Neuronal stem cell (in vitro differentiated cells): ENCODE results near the gene C6orf141. TPM values are rescaled to one million over a fixed set of nuclear protein-coding genes. Genes with fewer than 3 reads are reported as not detected.

Experiments
- DNase-seq: peaks from one replicate; pipeline ENCODE4 v3.0.0-alpha.2; 2013; ENCODE audit warnings: low spot score
- H2AFZ ChIP-seq: one replicate; pipeline ENCODE4 v1.6.1; 2013; ENCODE audit warnings: mild to moderate bottlenecking, low read length, inconsistent platforms
- H2AK5ac ChIP-seq: 2 replicates; pipeline ENCODE4 v1.6.1; 2013; ENCODE audit warnings: low read depth, mild to moderate bottlenecking, inconsistent platforms, low read length, moderate library complexity, mixed read lengths
- H2BK120ac ChIP-seq: 2 replicates; pipeline ENCODE4 v1.6.1; 2013; ENCODE audit warnings: low read depth, mild to moderate bottlenecking, inconsistent platforms, low read length, moderate library complexity, mixed read lengths
- H2BK12ac ChIP-seq: one replicate; pipeline ENCODE4 v1.6.1; 2013; ENCODE audit warnings: low read length, inconsistent platforms
- H2BK15ac ChIP-seq: 2 replicates; pipeline ENCODE4 v1.6.1; 2013; ENCODE audit warnings: mild to moderate bottlenecking, low read length, inconsistent platforms, mixed read lengths
- H2BK5ac ChIP-seq: one replicate; pipeline ENCODE4 v1.6.1; 2013; ENCODE audit warnings: inconsistent platforms, mild to moderate bottlenecking, low read length, moderate library complexity
- H3K14ac ChIP-seq: one replicate; pipeline ENCODE4 v1.6.1; 2013; ENCODE audit warnings: low read length, inconsistent platforms
- H3K18ac ChIP-seq: 2 replicates; pipeline ENCODE4 v1.6.1; 2013; ENCODE audit warnings: low read length, inconsistent platforms
- H3K23ac ChIP-seq: 2 replicates; pipeline ENCODE4 v1.6.1; 2013; ENCODE audit warnings: low read depth, mild to moderate bottlenecking, mixed read lengths, low read length, inconsistent platforms; ENCODE audit not compliant: poor library complexity
- H3K27ac ChIP-seq: replicated peaks from 3 replicates; pipeline ENCODE4 v1.5.1; 2013; ENCODE audit warnings: low read length, inconsistent platforms
- H3K27me3 ChIP-seq, 3 experiments: 2 replicates each; pipeline ENCODE4 v1.6.1; 2013; ENCODE audit warnings: low read length in 3 of 3, mild to moderate bottlenecking in 2 of 3, inconsistent platforms in 1 of 3, low read depth in 1 of 3, mixed read lengths in 1 of 3, moderate library complexity in 1 of 3; ENCODE audit not compliant: control insufficient read depth in 3 of 3, insufficient read depth in 3 of 3
- H3K36me3 ChIP-seq, 2 donors: replicated peaks in 1 of 2; 2 replicates each; pipeline ENCODE4 v1.6.1; 2013; ENCODE audit warnings: low read length in 2 of 2; ENCODE audit not compliant: control insufficient read depth in 2 of 2, insufficient read depth in 2 of 2
- H3K4ac ChIP-seq: 2 replicates; pipeline ENCODE4 v1.6.1; 2013; ENCODE audit warnings: inconsistent platforms, mild to moderate bottlenecking, low read length, moderate library complexity
- H3K4me1 ChIP-seq, 2 donors: 1 replicate in 1 of 2; 2 replicates in 1 of 2; pipeline ENCODE4 v1.6.1; 2013; ENCODE audit warnings: low read length in 2 of 2, low read depth in 1 of 2; ENCODE audit not compliant: control insufficient read depth in 2 of 2, insufficient read depth in 1 of 2
- H3K4me2 ChIP-seq: one replicate; pipeline ENCODE4 v1.6.1; 2013; ENCODE audit warnings: mild to moderate bottlenecking, low read length, inconsistent platforms; ENCODE audit not compliant: insufficient read depth, poor library complexity, severe bottlenecking
- H3K4me3 ChIP-seq, 2 donors: 2 replicates each; pipeline ENCODE4 v1.5.1; 2013; ENCODE audit warnings: low read length in 2 of 2, mild to moderate bottlenecking in 2 of 2, inconsistent platforms in 1 of 2, moderate library complexity in 1 of 2
- H3K79me1 ChIP-seq: one replicate; pipeline ENCODE4 v1.6.1; 2013; ENCODE audit warnings: low read depth, mild to moderate bottlenecking, inconsistent platforms, low read length, moderate library complexity
- H3K9ac ChIP-seq: one replicate; pipeline ENCODE4 v1.6.1; 2013; ENCODE audit warnings: mild to moderate bottlenecking, low read depth, low read length, inconsistent platforms; ENCODE audit not compliant: poor library complexity
- H3K9me3 ChIP-seq, 2 donors: replicated peaks in 1 of 2; 2 replicates each; pipeline versions ENCODE3 to v1.6.1; 2013; ENCODE audit warnings: low read length in 2 of 2, mild to moderate bottlenecking in 2 of 2, inconsistent platforms in 1 of 2, low read depth in 1 of 2, mixed read lengths in 1 of 2, moderate library complexity in 1 of 2; ENCODE audit not compliant: control insufficient read depth in 2 of 2, insufficient read depth in 1 of 2
- H4K8ac ChIP-seq: one replicate; pipeline ENCODE4 v1.6.1; 2013; ENCODE audit warnings: low read depth, mild to moderate bottlenecking, inconsistent platforms, low read length, moderate library complexity
- H4K91ac ChIP-seq: one replicate; pipeline ENCODE4 v1.6.1; 2013; ENCODE audit warnings: low read length, low read depth, mild to moderate bottlenecking, inconsistent platforms; ENCODE audit not compliant: poor library complexity
- WGBS, 2 donors: extraction: QIAGEN DNeasy Blood & Tissue Kit; methylation state at CpG; one replicate each; pipeline ENCODE4 v1.1.7; 2013; ENCODE audit warnings: missing lambda C conversion rate in 2 of 2, mixed read lengths in 1 of 2; ENCODE audit not compliant: insufficient read length in 2 of 2, insufficient replicate concordance in 1 of 2; ENCODE audit errors: extremely low coverage in 2 of 2; 5-methylcytosine and 5-hydroxymethylcytosine counted together
- polyA plus RNA-seq, 2 experiments: library from polyadenylated mRNA; stranded (reverse); fragments of 200-250 nt; gene quantifications; one replicate each; pipeline ENCODE4 v1.2.3, GENCODE V29; 2013

The C6orf141 gene
- 27.2 TPM for polyA plus RNA-seq (2013, experiment 1 of 2)
- 28.1 TPM for polyA plus RNA-seq (2013, experiment 2 of 2)

DNA sequence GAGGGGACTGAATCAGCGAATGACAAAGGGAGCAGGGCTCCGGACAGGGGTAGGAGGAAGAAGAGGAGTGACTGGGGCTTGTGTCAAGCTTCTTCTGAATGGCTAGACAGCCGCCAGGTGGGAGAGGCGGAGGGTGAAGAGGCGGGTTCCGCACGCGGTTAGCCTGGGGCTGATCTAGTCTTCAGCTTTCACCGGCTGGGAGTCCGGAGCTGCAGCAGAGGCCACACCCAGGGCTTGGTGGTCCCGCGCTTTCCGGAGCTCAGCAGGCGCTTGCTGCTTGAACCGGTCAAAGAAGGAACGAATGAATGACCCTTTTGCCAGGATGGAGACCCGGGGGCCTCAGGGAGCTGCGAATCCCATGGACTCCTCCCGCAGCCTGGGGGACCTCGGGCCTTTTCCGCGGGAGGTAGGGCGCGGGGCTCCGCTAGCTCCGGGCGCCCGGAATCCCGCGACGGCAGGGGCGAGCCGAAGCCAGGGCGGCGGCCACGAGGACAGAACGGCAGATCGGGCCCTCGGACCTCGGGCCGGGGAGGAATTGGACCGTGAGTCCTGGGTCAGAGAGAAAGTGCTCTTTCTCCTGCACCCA is at the start of gene C6orf141:
C6orf141 (plus strand) TSS at position 177 of the 586 bp plus-strand sequence; CDS start at position 302, 125 bp downstream.
- Histone ChIP-seq H4K91ac (peak within 1 kb of the TSS; percentile 77), H3K4me2 (peak within 1 kb of the TSS; percentile 76), H4K8ac (no peak within 1 kb of the TSS), H2BK120ac (peak within 1 kb of the TSS; percentile 76), H3K14ac (peak within 1 kb of the TSS; percentile 2), H2BK12ac (peak within 1 kb of the TSS; percentile 77), H3K27ac (peak within 1 kb of the TSS; percentile 98), H3K18ac (peak within 1 kb of the TSS; percentile 99), H3K4me1 (peaks cover 2 to 4% of the 10 kb centered on the region in 2 donors), H2AFZ (peak within 1 kb of the TSS; percentile 80), H2BK15ac (peak within 1 kb of the TSS; percentile 86), H3K4me3 (peak within 1 kb of the TSS in 1 of 2 donors; percentile 84), H3K4ac (peak within 1 kb of the TSS; percentile 96), H2AK5ac (peak within 1 kb of the TSS; percentile 98), H3K79me1 (no peaks in the 10 kb centered on the region), H3K36me3 (no peaks in the 10 kb centered on the region), H3K27me3 (peaks cover 0 to 51% (median 0%) of the 10 kb centered on the region in 3 experiments), H2BK5ac (peak within 1 kb of the TSS; percentile 97), H3K23ac (peak within 1 kb of the TSS; percentile 88), H3K9ac (peak within 1 kb of the TSS; percentile 97), H3K9me3 (no peaks in the 10 kb centered on the region)
- no CpG with 5 or more reads among the region's 42 CpGs for WGBS, 2 donors
- DNase-seq, result peak; percentile 76

DNA sequence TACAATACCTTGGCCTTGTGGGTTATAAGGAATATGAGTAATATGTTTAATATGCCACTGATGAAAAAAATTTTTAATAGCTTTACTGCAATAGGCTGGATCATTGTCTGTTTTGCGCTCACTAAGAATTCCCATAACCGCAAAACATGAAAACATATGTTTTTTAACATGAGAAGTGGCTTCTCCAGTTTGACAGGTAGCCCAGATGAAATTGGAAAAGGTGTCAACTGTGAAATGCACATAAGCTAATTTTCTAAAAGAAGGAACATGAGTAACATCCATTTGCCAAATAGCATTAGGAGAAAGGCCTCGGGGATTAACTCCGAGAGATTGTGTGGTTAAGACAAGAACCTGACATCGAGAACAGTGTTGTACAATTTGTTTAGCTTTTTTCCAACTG is 45.8 kb upstream of the C6orf141 start:
- no peaks in the 10 kb centered on the region for H3K4me1 ChIP-seq
- no peak overlapping the region for H2BK15ac ChIP-seq
- no peak overlapping the region for H3K9ac ChIP-seq
- no CpG with 5 or more reads among the region's 5 CpGs for WGBS, 2 donors
- H3K23ac ChIP-seq, result no peak overlapping the region
- no peak overlapping the region for H3K4ac ChIP-seq
- no peaks in the 10 kb centered on the region for H3K36me3 ChIP-seq
- no peak overlapping the region for H3K4me3 ChIP-seq
- no peak overlapping the region for H2AFZ ChIP-seq
- H3K27ac ChIP-seq, result no peak overlapping the region
- no peak overlapping the region for H2BK120ac ChIP-seq
- H3K4me2 ChIP-seq, result no peak overlapping the region
- no peak overlapping the region for H4K8ac ChIP-seq
- no peak overlapping the region for H4K91ac ChIP-seq
- no peak overlapping the region for H2BK12ac ChIP-seq
- H3K14ac ChIP-seq, result no peak overlapping the region
- H2BK5ac ChIP-seq, result no peak overlapping the region
- no peaks in the 10 kb centered on the region for H3K9me3 ChIP-seq
- no peaks in the 10 kb centered on the region for H3K79me1 ChIP-seq
- no peak overlapping the region for H2AK5ac ChIP-seq
- no peaks in the 10 kb centered on the region for H3K27me3 ChIP-seq
- no peak for DNase-seq
- no peak overlapping the region for H3K18ac ChIP-seq

- Histone ChIP-seq H3K4me2 (no peak overlapping the region), H2AFZ (no peak overlapping the region), H3K4me1 (no peaks in the 10 kb centered on the region), H3K79me1 (no peaks in the 10 kb centered on the region), H3K9ac (no peak overlapping the region), H3K27me3 (no peaks in the 10 kb centered on the region), H3K23ac (no peak overlapping the region), H3K9me3 (no peaks in the 10 kb centered on the region), H4K91ac (no peak overlapping the region), H3K27ac (no peak overlapping the region), H3K36me3 (no peaks in the 10 kb centered on the region), H3K14ac (no peak overlapping the region), H2BK12ac (no peak overlapping the region), H2BK15ac (no peak overlapping the region), H3K4me3 (no peak overlapping the region), H2BK120ac (no peak overlapping the region), H2AK5ac (no peak overlapping the region), H4K8ac (no peak overlapping the region), H2BK5ac (no peak overlapping the region), H3K4ac (no peak overlapping the region), H3K18ac (no peak overlapping the region)
- no CpG with 5 or more reads among the region's 5 CpGs for whole genome bisulfite sequencing, 2 donors
- no peak for DNase-seq
Measured at GRCh38 chr6:49506569-49507111, 43.8 kb upstream of the C6orf141 start.

DNA sequence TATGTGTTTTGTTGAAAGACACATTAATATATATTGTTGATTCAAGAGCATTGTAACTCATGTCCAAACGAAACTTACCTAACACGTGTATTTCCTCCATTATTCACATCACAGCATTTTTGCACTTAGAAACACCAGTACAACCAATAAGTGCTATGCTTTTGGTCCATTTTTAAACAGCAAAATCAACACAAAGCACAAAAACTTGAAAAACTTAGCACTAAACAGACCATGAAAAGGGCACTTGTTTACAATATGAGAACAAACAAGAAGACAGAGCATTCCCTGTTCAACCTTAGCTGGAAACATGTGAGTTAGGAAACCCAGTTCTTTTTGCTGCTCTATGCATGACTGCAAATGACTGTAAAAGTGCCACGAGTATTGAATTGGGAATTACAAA is 41.1 kb upstream of the C6orf141 start:
- H2AFZ ChIP-seq, result no peak overlapping the region
- no peaks in the 10 kb centered on the region for H3K27me3 ChIP-seq
- WGBS, 2 donors, result no CpG with 5 or more reads among the region's 3 CpGs
- no peak overlapping the region for H3K23ac ChIP-seq
- H2BK12ac ChIP-seq, result no peak overlapping the region
- no peaks in the 10 kb centered on the region for H3K4me1 ChIP-seq
- no peak overlapping the region for H2AK5ac ChIP-seq
- no peak overlapping the region for H3K27ac ChIP-seq
- H2BK120ac ChIP-seq, result no peak overlapping the region
- H2BK15ac ChIP-seq, result no peak overlapping the region
- H4K91ac ChIP-seq, result no peak overlapping the region
- DNase-seq, result no peak
- H3K14ac ChIP-seq, result no peak overlapping the region
- no peak overlapping the region for H4K8ac ChIP-seq
- H3K36me3 ChIP-seq, result no peaks in the 10 kb centered on the region
- H3K9ac ChIP-seq, result no peak overlapping the region
- H3K4ac ChIP-seq, result no peak overlapping the region
- no peak overlapping the region for H3K18ac ChIP-seq
- H3K9me3 ChIP-seq, result no peaks in the 10 kb centered on the region
- H3K4me2 ChIP-seq, result no peak overlapping the region
- no peaks in the 10 kb centered on the region for H3K79me1 ChIP-seq
- H2BK5ac ChIP-seq, result no peak overlapping the region
- no peak overlapping the region for H3K4me3 ChIP-seq
